Gastroesophageal sphincter (tissue), 3 donors: ENCODE data around the gene YY1.
"Not testable (repeated sequence)": the region's sequence is repeated elsewhere in the genome, so short reads cannot be mapped to it uniquely, and the experiment has no call there.

Experiments
- EP300 ChIP-seq: sonication (generic); formaldehyde crosslinking; IDR thresholded peaks from one replicate; pipeline ENCODE4 v1.6.1; 2017; ENCODE audit warnings: antibody characterized with exemption, mild to moderate bottlenecking
- POLR2A ChIP-seq, 2 donors: fragments of 450-650 bp; IDR thresholded peaks; one replicate each; pipeline ENCODE4 v1.6.1; 2017; ENCODE audit warnings: antibody characterized with exemption in 2 of 2, mild to moderate bottlenecking in 2 of 2, moderate library complexity in 1 of 2
- POLR2AphosphoS5 ChIP-seq: sonication (generic); formaldehyde crosslinking; IDR thresholded peaks from one replicate; pipeline ENCODE4 v1.6.1; 2017; ENCODE audit warnings: antibody characterized with exemption
- TF ChIP-seq, protein P1 (sequence below), 4 experiments: fragments of 200-600 bp in 2 of 4; fragments of 450-650 bp in 2 of 4; sonication (generic) in 1 of 4; IDR thresholded peaks; one replicate each; pipeline ENCODE4 v1.5.1; 2017 to 2019; ENCODE audit warnings: antibody characterized with exemption in 4 of 4, mild to moderate bottlenecking in 2 of 4, moderate library complexity in 2 of 4

DNA sequence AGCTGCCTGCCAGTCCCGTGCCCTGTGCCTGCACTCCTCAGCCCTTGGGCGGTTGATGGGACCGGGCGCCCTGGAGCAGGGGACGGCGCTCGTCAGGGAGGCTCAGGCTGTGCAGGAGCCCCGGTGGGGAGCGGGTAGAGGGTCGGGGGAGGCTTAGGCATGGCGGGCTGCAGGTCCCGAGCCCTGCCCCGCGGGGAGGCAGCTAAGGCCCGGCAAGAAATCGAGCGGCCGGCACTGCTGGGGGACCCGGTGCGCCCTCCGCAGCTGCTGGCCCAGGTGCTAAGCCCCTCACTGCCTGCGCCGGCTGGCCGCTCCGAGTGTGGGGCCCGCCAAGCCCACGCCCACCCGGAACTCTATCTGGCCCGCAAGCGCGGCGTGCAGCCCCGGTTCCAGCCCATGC lies 30.8 kb upstream of the YY1 start:
- TF ChIP-seq, protein P1, sequence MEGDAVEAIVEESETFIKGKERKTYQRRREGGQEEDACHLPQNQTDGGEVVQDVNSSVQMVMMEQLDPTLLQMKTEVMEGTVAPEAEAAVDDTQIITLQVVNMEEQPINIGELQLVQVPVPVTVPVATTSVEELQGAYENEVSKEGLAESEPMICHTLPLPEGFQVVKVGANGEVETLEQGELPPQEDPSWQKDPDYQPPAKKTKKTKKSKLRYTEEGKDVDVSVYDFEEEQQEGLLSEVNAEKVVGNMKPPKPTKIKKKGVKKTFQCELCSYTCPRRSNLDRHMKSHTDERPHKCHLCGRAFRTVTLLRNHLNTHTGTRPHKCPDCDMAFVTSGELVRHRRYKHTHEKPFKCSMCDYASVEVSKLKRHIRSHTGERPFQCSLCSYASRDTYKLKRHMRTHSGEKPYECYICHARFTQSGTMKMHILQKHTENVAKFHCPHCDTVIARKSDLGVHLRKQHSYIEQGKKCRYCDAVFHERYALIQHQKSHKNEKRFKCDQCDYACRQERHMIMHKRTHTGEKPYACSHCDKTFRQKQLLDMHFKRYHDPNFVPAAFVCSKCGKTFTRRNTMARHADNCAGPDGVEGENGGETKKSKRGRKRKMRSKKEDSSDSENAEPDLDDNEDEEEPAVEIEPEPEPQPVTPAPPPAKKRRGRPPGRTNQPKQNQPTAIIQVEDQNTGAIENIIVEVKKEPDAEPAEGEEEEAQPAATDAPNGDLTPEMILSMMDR (IDR thresholded peaks at IDR 0.05): not testable (repeated sequence)
- TF ChIP-seq POLR2A (IDR thresholded peaks at IDR 0.05); POLR2AphosphoS5; EP300: not testable (repeated sequence)
